Erythroblast (primary cell): ENCODE data around the gene GHR.

Experiments used
- GATA1 ChIP-seq: IDR thresholded peaks from 2 replicates; pipeline ENCODE4 v1.6.1; 2011; ENCODE audit warnings: low read depth, mild to moderate bottlenecking, control low read depth, low read length, moderate library complexity
- POLR2A ChIP-seq: IDR thresholded peaks from 2 replicates; pipeline ENCODE4 v1.6.1; 2011; ENCODE audit warnings: mild to moderate bottlenecking, low read length

- TF ChIP-seq GATA1 (no peak), POLR2A (no peak)
Measured at GRCh38 chr5:42753099-42753498, 329.9 kb downstream of the GHR start.
